ENCODE data around the gene CCN2.

CCN2 gene

GRCh38 chr6:131936156-131936555, 15.0 kb downstream of the CCN2 start:
- no peak for TF ChIP-seq CTCF (IDR thresholded peaks at IDR 0.05; ENCODE audit: low read depth, low read length)
- no peak overlapping the region for H3K4me3 ChIP-seq (ENCODE audit: low read depth, low read length)

- TF ChIP-seq CTCF (IDR thresholded peaks at IDR 0.05; ENCODE audit: low read depth, low read length), result no peak
- H3K4me3 ChIP-seq (ENCODE audit: low read depth, low read length), result no peak overlapping the region
Observed at GRCh38 chr6:131931063-131931750, 20.0 kb downstream of the CCN2 start.

DNA sequence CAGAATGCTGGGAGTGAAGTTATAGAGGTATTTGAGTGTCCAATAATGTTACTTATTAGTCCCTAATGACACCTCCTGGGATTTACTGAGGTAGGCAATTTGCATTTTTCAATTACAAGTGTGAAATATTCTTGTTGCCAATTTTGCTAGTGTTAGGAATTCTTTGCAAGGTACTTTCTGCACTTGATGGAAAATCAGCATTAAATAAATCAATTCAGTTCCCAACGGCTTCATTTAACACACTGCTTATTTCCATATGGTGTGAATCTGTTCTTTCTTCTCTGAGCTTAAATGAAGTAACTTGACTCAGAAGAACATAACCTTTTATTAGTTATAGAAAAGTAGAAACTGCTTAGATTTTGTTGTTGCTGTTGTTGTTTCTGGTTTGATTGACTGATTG, 21.2 kb downstream of the CCN2 start:
- no peak overlapping the region for H3K4me3 ChIP-seq (ENCODE audit: low read depth, low read length)
- no peak for TF ChIP-seq CTCF (IDR thresholded peaks at IDR 0.05; ENCODE audit: low read depth, low read length)

DNA sequence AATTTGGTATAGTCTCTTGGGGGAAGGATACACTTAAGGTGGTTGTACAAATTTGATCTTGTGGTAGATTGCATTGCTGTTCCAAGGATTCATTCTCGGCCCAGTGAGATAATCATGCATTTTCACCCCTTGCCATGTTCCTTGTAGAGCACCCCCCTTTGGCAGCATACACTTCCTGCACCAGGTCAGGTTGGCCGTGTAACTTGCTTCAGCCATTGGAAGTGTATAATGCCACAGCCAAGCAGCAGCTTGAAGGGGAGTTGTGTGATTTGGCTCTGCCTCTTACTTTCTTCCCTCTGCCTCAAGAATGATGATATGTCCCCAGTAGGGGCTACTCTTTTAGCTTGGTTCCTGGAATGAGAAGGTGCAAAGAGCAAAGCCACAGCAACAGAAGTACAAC, 21.9 kb downstream of the CCN2 start:
- TF ChIP-seq CTCF (IDR thresholded peaks at IDR 0.05; ENCODE audit: low read depth, low read length), result no peak
- H3K4me3 ChIP-seq (ENCODE audit: low read depth, low read length), result no peak overlapping the region

GRCh38 chr6:131924881-131925474, 26.2 kb downstream of the CCN2 start:
- H3K4me3 ChIP-seq (ENCODE audit: low read depth, low read length), result no peak overlapping the region
- TF ChIP-seq CTCF (IDR thresholded peaks at IDR 0.05; ENCODE audit: low read depth, low read length), result peak; percentile 34; the same call in 1 of the 2 replicates

DNA sequence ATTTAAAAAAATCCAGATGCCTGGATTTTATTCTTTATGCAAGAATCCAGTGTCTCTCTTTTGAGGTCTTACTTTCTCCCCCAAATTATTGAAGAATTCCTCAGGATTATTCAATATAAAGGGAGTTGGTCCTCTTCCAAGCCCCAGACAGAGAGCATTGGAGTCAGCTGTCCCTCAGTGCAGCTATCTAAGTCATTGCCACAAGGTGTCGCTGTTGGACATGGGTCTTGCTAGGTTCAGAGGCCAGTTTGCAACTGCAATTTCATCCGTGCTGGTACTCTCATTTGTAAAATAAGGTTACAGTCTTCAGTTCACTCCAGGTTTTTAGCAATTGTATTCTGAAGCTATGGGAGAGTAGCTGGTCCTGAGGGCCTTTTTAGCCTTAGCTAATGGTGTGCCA, 27.8 kb downstream of the CCN2 start:
- 0 out of 2 replicates have a peak, but pooled peaks have one; percentile 41 for TF ChIP-seq CTCF (IDR thresholded peaks at IDR 0.05; ENCODE audit: low read depth, low read length)
- H3K4me3 ChIP-seq (ENCODE audit: low read depth, low read length), result no peak overlapping the region

GRCh38 chr6:131920656-131921055, 30.5 kb downstream of the CCN2 start:
- TF ChIP-seq CTCF (IDR thresholded peaks at IDR 0.05; ENCODE audit: low read depth, low read length), result no peak
- no peak overlapping the region for H3K4me3 ChIP-seq (ENCODE audit: low read depth, low read length)
